Testis (tissue), 3 donors: Measurements from ENCODE around the gene ACTL8. TPM values are rescaled to one million over a fixed set of nuclear protein-coding genes. Genes with fewer than 3 reads are reported as not detected.

ENCODE experiments used
- DNase-seq: peaks from one replicate; pipeline ENCODE4 v3.0.0-alpha.2; 2019
- H3K27ac ChIP-seq, 2 donors: fragments of 200-600 bp; sonication (generic); one replicate each; pipeline ENCODE4 v1.5.1; 2019
- H3K27me3 ChIP-seq: fragments of 200-600 bp; sonication (generic); one replicate; pipeline ENCODE4 v1.5.1; 2019
- H3K36me3 ChIP-seq: fragments of 200-600 bp; sonication (generic); one replicate; pipeline ENCODE4 v1.5.1; 2017; ENCODE audit warnings: low read depth; ENCODE audit errors: missing control alignments
- H3K4me1 ChIP-seq: fragments of 200-600 bp; sonication (generic); one replicate; pipeline ENCODE4 v1.5.1; 2019
- H3K4me3 ChIP-seq, 2 donors: fragments of 200-600 bp; sonication (generic); one replicate each; pipeline ENCODE4 v1.5.1; 2017 to 2019
- H3K9me3 ChIP-seq: fragments of 200-600 bp; sonication (generic); one replicate; pipeline ENCODE4 v1.5.1; 2017
- POLR2A ChIP-seq: fragments of 450-650 bp; IDR thresholded peaks from one replicate; pipeline ENCODE4 v1.6.1; 2017; ENCODE audit warnings: antibody characterized with exemption, mild to moderate bottlenecking, moderate library complexity
- WGBS, 2 donors: methylation state at CpG; one replicate each; pipeline ENCODE4 v1.1.5; 2018; 5-methylcytosine and 5-hydroxymethylcytosine counted together
- intact Hi-C: fragments of 100-400 bp; cut with DNase I; formaldehyde crosslinking; loops from one replicate; pipeline ENCODE4 v1.15.1; 2023; ENCODE audit warnings: low total_unique reads
- polyA plus RNA-seq: library from polyadenylated mRNA; stranded (reverse); fragments of 350-450 nt; fragmentation: Illumina TruSeq; extraction: RNeasy Lipid Tissue Mini Kit (QIAGEN cat#74804); gene quantifications from one replicate; pipeline ENCODE4 v1.2.3, GENCODE V29; 2014; ENCODE audit warnings: low read depth, low replicate concordance; ENCODE audit not compliant: insufficient read depth
- total RNA-seq, 2 donors: library from RNA; depleted of rRNA; stranded (reverse); fragments of >200 nt; gene quantifications; one replicate each; pipeline ENCODE4 v1.2.3, GENCODE V29; 2016
- TF ChIP-seq, protein P1 (sequence below), 3 experiments: fragments of 450-650 bp in 2 of 3; fragments of 200-600 bp in 1 of 3; sonication (generic) in 1 of 3; IDR thresholded peaks; one replicate each; pipeline ENCODE4 v1.5.1; 2016 to 2019; ENCODE audit warnings: antibody characterized with exemption in 3 of 3, mild to moderate bottlenecking in 2 of 3, moderate library complexity in 1 of 3

ACTL8 gene
- total and polyA plus RNA-seq, 3 donors from 2014 or later, result 10.9 to 12.8 (median 12.6) TPM

DNA sequence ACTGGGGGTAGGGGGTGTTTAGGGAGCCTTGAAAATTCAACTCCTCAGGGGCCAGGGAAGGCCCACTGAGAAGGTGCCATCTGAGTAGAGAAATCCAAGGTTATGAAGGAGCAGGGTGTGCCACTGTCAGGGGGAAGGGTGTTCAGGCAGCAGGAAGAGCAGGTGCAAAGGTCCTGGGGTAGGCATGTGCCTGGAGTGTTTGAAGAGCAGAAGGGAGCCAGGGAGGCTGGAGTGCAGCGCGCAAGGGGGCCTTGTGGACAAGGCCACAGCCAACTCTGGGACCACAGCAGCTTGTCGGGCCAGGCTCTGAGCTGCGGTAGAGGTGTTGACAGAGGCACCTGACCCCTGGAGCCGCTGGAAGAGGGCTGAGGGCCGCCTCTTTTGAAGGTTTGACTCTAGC is 19.3 kb downstream of the ACTL8 start:
- WGBS, 2 donors, result 90 to 94% methylated on average over 4 to 6 of the region's 6 CpGs
- no peaks in the 10 kb centered on the region for H3K4me1 ChIP-seq
- H3K9me3 ChIP-seq, result no peaks in the 10 kb centered on the region
- no peak for DNase-seq
- H3K27ac ChIP-seq, result no peak overlapping the region
- no peak overlapping the region for H3K4me3 ChIP-seq
- H3K36me3 ChIP-seq, result no peaks in the 10 kb centered on the region
- H3K27me3 ChIP-seq, result no peaks in the 10 kb centered on the region
- intact Hi-C loops, result no loop called here
- TF ChIP-seq, protein P1, sequence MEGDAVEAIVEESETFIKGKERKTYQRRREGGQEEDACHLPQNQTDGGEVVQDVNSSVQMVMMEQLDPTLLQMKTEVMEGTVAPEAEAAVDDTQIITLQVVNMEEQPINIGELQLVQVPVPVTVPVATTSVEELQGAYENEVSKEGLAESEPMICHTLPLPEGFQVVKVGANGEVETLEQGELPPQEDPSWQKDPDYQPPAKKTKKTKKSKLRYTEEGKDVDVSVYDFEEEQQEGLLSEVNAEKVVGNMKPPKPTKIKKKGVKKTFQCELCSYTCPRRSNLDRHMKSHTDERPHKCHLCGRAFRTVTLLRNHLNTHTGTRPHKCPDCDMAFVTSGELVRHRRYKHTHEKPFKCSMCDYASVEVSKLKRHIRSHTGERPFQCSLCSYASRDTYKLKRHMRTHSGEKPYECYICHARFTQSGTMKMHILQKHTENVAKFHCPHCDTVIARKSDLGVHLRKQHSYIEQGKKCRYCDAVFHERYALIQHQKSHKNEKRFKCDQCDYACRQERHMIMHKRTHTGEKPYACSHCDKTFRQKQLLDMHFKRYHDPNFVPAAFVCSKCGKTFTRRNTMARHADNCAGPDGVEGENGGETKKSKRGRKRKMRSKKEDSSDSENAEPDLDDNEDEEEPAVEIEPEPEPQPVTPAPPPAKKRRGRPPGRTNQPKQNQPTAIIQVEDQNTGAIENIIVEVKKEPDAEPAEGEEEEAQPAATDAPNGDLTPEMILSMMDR (IDR thresholded peaks at IDR 0.05), result no peak
- TF ChIP-seq POLR2A, result no peak

DNA sequence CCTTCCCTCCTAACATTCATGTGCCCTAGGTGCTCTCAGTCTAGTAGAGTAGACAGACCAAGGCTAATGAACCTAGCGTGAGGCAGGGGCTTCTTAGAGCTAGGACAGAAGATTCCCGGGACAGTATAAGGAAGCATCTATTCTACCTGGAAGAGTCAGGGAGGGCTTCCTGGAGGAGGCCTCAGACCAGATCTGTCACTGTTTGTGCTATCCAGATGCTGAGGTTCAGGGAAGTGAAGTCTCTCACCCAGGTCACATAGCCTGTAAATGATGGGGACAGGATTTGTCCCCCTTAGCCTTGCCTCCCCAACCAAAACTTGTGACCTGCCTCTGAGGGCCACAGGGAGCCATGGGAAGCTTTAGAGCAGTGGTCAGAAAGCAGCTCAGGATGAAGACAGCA is 20.7 kb downstream of the ACTL8 start:
- H3K4me1 ChIP-seq, result no peaks in the 10 kb centered on the region
- TF ChIP-seq, protein P1 (IDR thresholded peaks at IDR 0.05), result no peak
- no peak for TF ChIP-seq POLR2A
- H3K27me3 ChIP-seq, result no peaks in the 10 kb centered on the region
- DNase-seq, result no peak
- no peak overlapping the region for H3K4me3 ChIP-seq
- H3K36me3 ChIP-seq, result no peaks in the 10 kb centered on the region
- H3K27ac ChIP-seq, result no peak overlapping the region
- no peaks in the 10 kb centered on the region for H3K9me3 ChIP-seq
- 86 to 93% methylated on average over 2 of the region's 2 CpGs for WGBS, 2 donors
- intact Hi-C loops, result no loop called here

DNA sequence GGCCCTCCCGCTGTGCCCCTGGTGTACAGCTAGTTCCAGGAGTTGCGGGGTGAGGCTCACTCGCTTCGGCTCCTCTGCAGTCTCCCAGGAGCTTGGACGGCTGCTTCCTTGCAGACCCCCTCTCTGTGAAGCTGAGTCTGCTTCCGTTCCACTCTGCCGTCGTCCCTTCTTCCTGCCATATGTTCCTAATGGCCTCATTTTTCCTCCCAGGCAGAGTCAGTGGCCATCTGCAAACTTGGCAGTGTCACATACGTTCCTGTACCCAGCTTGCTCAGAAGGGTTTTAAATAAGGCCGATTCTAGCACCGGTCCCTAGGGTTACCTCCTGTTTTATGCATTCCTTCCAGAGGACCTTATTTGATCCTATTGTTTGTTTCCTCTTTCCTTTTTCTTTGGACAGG is 21.3 kb downstream of the ACTL8 start:
- WGBS, 2 donors, result 58 to 59% methylated on average over 11 of the region's 11 CpGs
- Histone ChIP-seq H3K9me3 (no peaks in the 10 kb centered on the region), H3K4me1 (no peaks in the 10 kb centered on the region), H3K36me3 (no peaks in the 10 kb centered on the region), H3K4me3 (no peak overlapping the region), H3K27ac (no peak overlapping the region), H3K27me3 (no peaks in the 10 kb centered on the region)
- no peak for DNase-seq
- TF ChIP-seq, protein P1 (IDR thresholded peaks at IDR 0.05), result no peak
- TF ChIP-seq POLR2A, result no peak
- intact Hi-C loops, result no loop called here

DNA sequence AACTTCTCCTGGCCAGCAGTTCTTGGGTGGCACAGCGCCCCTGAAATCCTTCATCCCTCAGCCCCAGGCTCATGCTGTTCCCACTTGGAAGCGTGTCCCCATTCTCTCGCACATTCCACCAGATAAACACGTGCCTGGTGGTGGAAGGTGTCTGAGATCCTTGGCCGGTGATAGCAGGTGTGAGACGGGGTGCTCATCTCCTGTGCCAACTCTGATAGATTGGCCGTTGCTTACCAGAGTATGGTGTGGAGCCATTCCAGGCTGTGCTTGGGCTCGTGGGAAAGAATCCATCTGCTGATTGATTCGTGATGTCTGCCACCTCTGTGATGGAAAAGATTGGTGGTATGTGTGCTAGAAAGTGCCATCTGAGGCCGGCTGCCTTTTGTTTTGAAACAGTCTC is 22.2 kb downstream of the ACTL8 start:
- intact Hi-C loops, result no loop called here
- 72 to 80% methylated on average over 10 of the region's 10 CpGs for WGBS, 2 donors
- Histone ChIP-seq H3K27me3 (no peaks in the 10 kb centered on the region), H3K9me3 (no peaks in the 10 kb centered on the region), H3K4me3 (no peak overlapping the region), H3K27ac (no peak overlapping the region), H3K4me1 (no peaks in the 10 kb centered on the region), H3K36me3 (no peaks in the 10 kb centered on the region)
- no peak for DNase-seq
- TF ChIP-seq POLR2A, result no peak
- TF ChIP-seq, protein P1 (IDR thresholded peaks at IDR 0.05), result no peak

DNA sequence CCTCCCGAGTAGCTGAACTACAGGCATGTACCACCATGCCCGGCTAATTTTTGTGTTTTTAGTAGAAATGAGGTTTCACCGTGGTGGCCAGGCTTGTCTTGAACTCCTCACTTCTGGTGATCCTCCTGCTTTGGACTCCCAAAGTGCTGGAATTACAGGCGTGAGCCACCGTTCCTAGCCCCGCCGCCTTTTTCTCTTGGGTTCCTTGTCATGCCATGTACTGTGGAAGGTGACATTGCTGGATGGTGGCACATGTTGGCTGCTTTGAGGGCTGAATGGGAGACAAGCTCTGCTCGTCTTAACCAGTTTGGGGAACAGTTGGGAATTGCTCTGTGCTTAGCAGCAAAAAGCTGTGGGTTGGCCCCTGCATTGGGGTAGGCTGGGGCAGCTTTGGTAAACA is 22.7 kb downstream of the ACTL8 start:
- H3K27ac ChIP-seq, result no peak overlapping the region
- H3K27me3 ChIP-seq, result no peaks in the 10 kb centered on the region
- H3K36me3 ChIP-seq, result no peaks in the 10 kb centered on the region
- TF ChIP-seq, protein P1 (IDR thresholded peaks at IDR 0.05), result no peak
- DNase-seq, result no peak
- no peak overlapping the region for H3K4me3 ChIP-seq
- H3K4me1 ChIP-seq, result no peaks in the 10 kb centered on the region
- no peaks in the 10 kb centered on the region for H3K9me3 ChIP-seq
- intact Hi-C loops, result no loop called here
- 89 to 91% methylated on average over 8 of the region's 8 CpGs for WGBS, 2 donors
